ENCODE data around the gene HCRTR1. TPM values are rescaled to one million over a fixed set of nuclear protein-coding genes. Genes with fewer than 3 reads are reported as not detected.
"Not testable (repeated sequence)": the region's sequence is repeated elsewhere in the genome, so short reads cannot be mapped to it uniquely, and the experiment has no call there.

HCRTR1 gene
- total RNA-seq, 1 donor from 2014 or later: 0.98 TPM

- H3K27me3 Mint-ChIP-seq (ENCODE audit: low read depth): no peaks in the 10 kb centered on the region
- H3K9me3 Mint-ChIP-seq: no peaks in the 10 kb centered on the region
- TF ChIP-seq, protein P1, sequence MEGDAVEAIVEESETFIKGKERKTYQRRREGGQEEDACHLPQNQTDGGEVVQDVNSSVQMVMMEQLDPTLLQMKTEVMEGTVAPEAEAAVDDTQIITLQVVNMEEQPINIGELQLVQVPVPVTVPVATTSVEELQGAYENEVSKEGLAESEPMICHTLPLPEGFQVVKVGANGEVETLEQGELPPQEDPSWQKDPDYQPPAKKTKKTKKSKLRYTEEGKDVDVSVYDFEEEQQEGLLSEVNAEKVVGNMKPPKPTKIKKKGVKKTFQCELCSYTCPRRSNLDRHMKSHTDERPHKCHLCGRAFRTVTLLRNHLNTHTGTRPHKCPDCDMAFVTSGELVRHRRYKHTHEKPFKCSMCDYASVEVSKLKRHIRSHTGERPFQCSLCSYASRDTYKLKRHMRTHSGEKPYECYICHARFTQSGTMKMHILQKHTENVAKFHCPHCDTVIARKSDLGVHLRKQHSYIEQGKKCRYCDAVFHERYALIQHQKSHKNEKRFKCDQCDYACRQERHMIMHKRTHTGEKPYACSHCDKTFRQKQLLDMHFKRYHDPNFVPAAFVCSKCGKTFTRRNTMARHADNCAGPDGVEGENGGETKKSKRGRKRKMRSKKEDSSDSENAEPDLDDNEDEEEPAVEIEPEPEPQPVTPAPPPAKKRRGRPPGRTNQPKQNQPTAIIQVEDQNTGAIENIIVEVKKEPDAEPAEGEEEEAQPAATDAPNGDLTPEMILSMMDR (IDR thresholded peaks at IDR 0.05; ENCODE audit: unreplicated experiment): no peak
- peaks cover 32% of the 10 kb centered on the region for H3K4me1 Mint-ChIP-seq
- no peak overlapping the region for H3K4me3 Mint-ChIP-seq
- H3K27ac Mint-ChIP-seq: no peak overlapping the region
- peak in 1 of 2 experiments; percentile 72 for DNase-seq (ENCODE audit: low spot score in 2 of 2, unreplicated experiment in 2 of 2)
- H3K36me3 Mint-ChIP-seq: peaks cover 21% of the 10 kb centered on the region
Measured at GRCh38 chr1:31583995-31584868, 33.3 kb upstream of the HCRTR1 start.

DNA sequence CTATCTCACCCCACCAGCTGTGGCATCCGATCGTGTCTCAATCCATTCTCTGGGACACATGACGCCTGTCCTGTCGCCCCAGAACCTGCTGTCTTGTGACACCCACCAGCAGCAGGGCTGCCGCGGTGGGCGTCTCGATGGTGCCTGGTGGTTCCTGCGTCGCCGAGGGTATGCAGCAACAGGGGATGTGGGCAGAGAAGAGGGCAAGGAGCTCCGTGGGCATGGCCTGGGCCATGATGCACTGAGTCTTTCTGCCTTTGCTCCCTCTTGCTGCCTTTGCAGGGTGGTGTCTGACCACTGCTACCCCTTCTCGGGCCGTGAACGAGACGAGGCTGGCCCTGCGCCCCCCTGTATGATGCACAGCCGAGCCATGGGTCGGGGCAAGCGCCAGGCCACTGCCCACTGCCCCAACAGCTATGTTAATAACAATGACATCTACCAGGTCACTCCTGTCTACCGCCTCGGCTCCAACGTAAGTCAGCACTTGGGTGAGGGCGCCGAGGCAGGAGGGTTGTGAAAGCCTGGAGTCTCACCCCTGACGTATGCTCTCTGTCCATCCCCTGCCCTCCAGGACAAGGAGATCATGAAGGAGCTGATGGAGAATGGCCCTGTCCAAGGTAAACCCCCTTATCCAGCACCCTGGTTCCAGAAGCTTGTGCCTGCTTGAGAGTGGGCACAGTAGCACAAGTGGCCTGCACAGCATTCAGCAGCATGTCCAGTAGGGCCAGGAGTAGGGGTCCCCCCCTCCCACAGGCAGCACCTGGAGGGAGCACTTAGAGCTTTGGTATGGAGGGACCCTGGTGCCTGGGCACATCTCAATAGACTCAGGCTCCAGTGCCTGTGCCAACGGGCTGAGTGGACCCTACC lies 32.4 kb upstream of the HCRTR1 start:
- Mint-ChIP-seq H3K36me3 (peaks cover 21% of the 10 kb centered on the region), H3K4me3 (no peak overlapping the region), H3K4me1 (peaks cover 34% of the 10 kb centered on the region), H3K9me3 (no peaks in the 10 kb centered on the region), H3K27me3 (ENCODE audit: low read depth) (no peaks in the 10 kb centered on the region), H3K27ac (peak overlapping the region; percentile 47)
- no peak for DNase-seq (ENCODE audit: low spot score in 2 of 2, unreplicated experiment in 2 of 2)
- TF ChIP-seq, protein P1 (IDR thresholded peaks at IDR 0.05; ENCODE audit: unreplicated experiment): no peak

GRCh38 chr1:31585736-31586365 lies 31.6 kb upstream of the HCRTR1 start:
- DNase-seq (ENCODE audit: low spot score in 2 of 2, unreplicated experiment in 2 of 2): no peak
- H3K27ac Mint-ChIP-seq: peak overlapping the region; percentile 12

GRCh38 chr1:31586376-31587327 lies 30.8 kb upstream of the HCRTR1 start:
- H3K36me3 Mint-ChIP-seq: peaks cover 18% of the 10 kb centered on the region
- H3K27ac Mint-ChIP-seq: peak overlapping the region; percentile 12
- H3K9me3 Mint-ChIP-seq: no peaks in the 10 kb centered on the region
- TF ChIP-seq, protein P1 (IDR thresholded peaks at IDR 0.05; ENCODE audit: unreplicated experiment): no peak
- no peak overlapping the region for H3K4me3 Mint-ChIP-seq
- no peak for DNase-seq (ENCODE audit: low spot score in 2 of 2, unreplicated experiment in 2 of 2)
- peaks cover 47% of the 10 kb centered on the region for H3K4me1 Mint-ChIP-seq
- H3K27me3 Mint-ChIP-seq (ENCODE audit: low read depth): no peaks in the 10 kb centered on the region

More at GRCh38 chr1:31585736-31586365, 31.6 kb upstream of the HCRTR1 start:
- Mint-ChIP-seq H3K36me3 (peaks cover 18% of the 10 kb centered on the region), H3K27me3 (ENCODE audit: low read depth) (no peaks in the 10 kb centered on the region), H3K4me3 (no peak overlapping the region), H3K9me3 (no peaks in the 10 kb centered on the region), H3K4me1 (peaks cover 40% of the 10 kb centered on the region)
- TF ChIP-seq, protein P1 (IDR thresholded peaks at IDR 0.05; ENCODE audit: unreplicated experiment): no peak

GRCh38 chr1:31587328-31587699 lies 30.2 kb upstream of the HCRTR1 start:
- not testable (repeated sequence) for H3K9me3 Mint-ChIP-seq; H3K27me3 Mint-ChIP-seq (ENCODE audit: low read depth); H3K4me3 Mint-ChIP-seq; DNase-seq (ENCODE audit: low spot score in 2 of 2, unreplicated experiment in 2 of 2)
- H3K36me3 Mint-ChIP-seq: peaks cover 15% of the 10 kb centered on the region
- peak overlapping the region; percentile 85 for H3K27ac Mint-ChIP-seq
- H3K4me1 Mint-ChIP-seq: peaks cover 51% of the 10 kb centered on the region

Data from mesothelial cell of epicardium (in vitro differentiated cells).